Liver (tissue), 9 donors: ENCODE data around the gene VSIG10L. TPM values are rescaled to one million over a fixed set of nuclear protein-coding genes. Genes with fewer than 3 reads are reported as not detected.

Source experiments
- DNase-seq: peaks from one replicate; pipeline ENCODE4 v3.0.0-alpha.2; 2017; ENCODE audit warnings: low spot score
- H3K27ac ChIP-seq, 2 donors: one replicate each; pipeline ENCODE4 v1.7.0; 2013; ENCODE audit warnings: inconsistent platforms in 2 of 2, low read length in 2 of 2, control low read depth in 1 of 2, low read depth in 1 of 2, mild to moderate bottlenecking in 1 of 2
- H3K27me3 ChIP-seq, 4 donors: one replicate each; pipeline versions ENCODE4 v1.6.1 to v1.7.0; 2013; ENCODE audit warnings: low read length in 3 of 4, inconsistent platforms in 1 of 4, mild to moderate bottlenecking in 1 of 4, moderate library complexity in 1 of 4; ENCODE audit not compliant: control insufficient read depth in 4 of 4, insufficient read depth in 4 of 4
- H3K36me3 ChIP-seq, 4 donors: one replicate each; pipeline versions ENCODE4 v1.6.1 to v1.7.0; 2013; ENCODE audit warnings: low read length in 3 of 4, mild to moderate bottlenecking in 3 of 4, low read depth in 1 of 4, moderate library complexity in 1 of 4; ENCODE audit not compliant: control insufficient read depth in 4 of 4, insufficient read depth in 3 of 4
- H3K4me1 ChIP-seq, 4 donors: one replicate each; pipeline versions ENCODE4 v1.6.1 to v1.7.0; 2013; ENCODE audit warnings: low read length in 3 of 4, mild to moderate bottlenecking in 3 of 4, moderate library complexity in 1 of 4; ENCODE audit not compliant: control insufficient read depth in 4 of 4, insufficient read depth in 4 of 4
- H3K4me3 ChIP-seq, 3 donors: one replicate each; pipeline versions ENCODE4 v1.6.1 to v1.7.0; 2013; ENCODE audit warnings: low read length in 3 of 3, control low read depth in 1 of 3, low read depth in 1 of 3, mild to moderate bottlenecking in 1 of 3
- H3K9ac ChIP-seq, 2 donors: one replicate each; pipeline ENCODE4 v1.7.0; 2013; ENCODE audit warnings: low read length in 2 of 2, mild to moderate bottlenecking in 2 of 2, moderate library complexity in 2 of 2, control low read depth in 1 of 2, low read depth in 1 of 2
- H3K9me3 ChIP-seq, 4 donors: one replicate each; pipeline versions ENCODE4 v1.6.1 to v1.7.0; 2013; ENCODE audit warnings: low read length in 3 of 4; ENCODE audit not compliant: control insufficient read depth in 4 of 4
- ATF3 ChIP-seq: IDR thresholded peaks from 2 replicates; pipeline ENCODE4 v1.6.1; 2016; ENCODE audit warnings: antibody characterized with exemption
- EGR1 ChIP-seq, 2 donors: IDR thresholded peaks; 2 replicates each; pipeline ENCODE4 v1.6.1; 2016 to 2018; ENCODE audit warnings: antibody characterized with exemption in 2 of 2, low read depth in 2 of 2
- FOXA1 ChIP-seq: IDR thresholded peaks from 2 replicates; pipeline ENCODE4 v1.6.1; 2016; ENCODE audit warnings: antibody characterized with exemption
- FOXA2 ChIP-seq: IDR thresholded peaks from 2 replicates; pipeline ENCODE4 v1.6.1; 2016; ENCODE audit warnings: antibody characterized with exemption
- GABPA ChIP-seq, 2 donors: IDR thresholded peaks in 1 of 2; conservative IDR thresholded peaks in 1 of 2; 2 replicates each; pipeline ENCODE4 v1.6.1; 2016; ENCODE audit warnings: antibody characterized with exemption in 2 of 2, mild to moderate bottlenecking in 1 of 2, moderate library complexity in 1 of 2
- HNF4A ChIP-seq, 2 donors: conservative IDR thresholded peaks; 2 replicates each; pipeline ENCODE4 v1.6.1; 2016; ENCODE audit warnings: antibody characterized with exemption in 2 of 2, mild to moderate bottlenecking in 2 of 2
- HNF4G ChIP-seq: IDR thresholded peaks from 2 replicates; pipeline ENCODE4 v1.6.1; 2016; ENCODE audit warnings: antibody characterized with exemption
- MAX ChIP-seq: IDR thresholded peaks from 2 replicates; pipeline ENCODE4 v1.6.1; 2016; ENCODE audit warnings: antibody characterized with exemption
- NR2F2 ChIP-seq: IDR thresholded peaks from 2 replicates; pipeline ENCODE4 v1.6.1; 2016; ENCODE audit warnings: antibody characterized with exemption
- RAD21 ChIP-seq, 2 donors: IDR thresholded peaks; 2 replicates each; pipeline ENCODE4 v1.6.1; 2016; ENCODE audit warnings: antibody characterized with exemption in 2 of 2, mild to moderate bottlenecking in 2 of 2
- REST ChIP-seq: IDR thresholded peaks from 2 replicates; pipeline ENCODE4 v1.6.1; 2016; ENCODE audit warnings: antibody characterized with exemption, mild to moderate bottlenecking
- RXRA ChIP-seq, 2 donors: IDR thresholded peaks; 2 replicates each; pipeline ENCODE4 v1.6.1; 2017 to 2018; ENCODE audit warnings: antibody characterized with exemption in 2 of 2, mild to moderate bottlenecking in 1 of 2
- SP1 ChIP-seq: IDR thresholded peaks from 2 replicates; pipeline ENCODE4 v1.6.1; 2018; ENCODE audit warnings: antibody characterized with exemption, mild to moderate bottlenecking
- TAF1 ChIP-seq: conservative IDR thresholded peaks from 2 replicates; pipeline ENCODE4 v1.6.1; 2016; ENCODE audit warnings: antibody characterized with exemption, mild to moderate bottlenecking
- YY1 ChIP-seq: IDR thresholded peaks from 2 replicates; pipeline ENCODE4 v1.6.1; 2016; ENCODE audit warnings: antibody characterized with exemption, mild to moderate bottlenecking
- ZBTB33 ChIP-seq: IDR thresholded peaks from 2 replicates; pipeline ENCODE4 v1.6.1; 2016; ENCODE audit warnings: antibody characterized with exemption
- WGBS: extraction: QIAGEN DNeasy Blood & Tissue Kit; methylation state at CpG from one replicate; pipeline ENCODE4 v1.1.7; 2013; 5-methylcytosine and 5-hydroxymethylcytosine counted together
- polyA plus RNA-seq, 2 donors: library from polyadenylated mRNA; stranded (reverse) in 1 of 2; unstranded in 1 of 2; fragments of 200-250 nt in 1 of 2; fragments of >200 nt in 1 of 2; fragmentation: Nextera tagmentation in 1 of 2; extraction: Ambion mirVana in 1 of 2; gene quantifications; one replicate each; pipeline versions ENCODE4 v1.2.1 to v1.2.3, GENCODE V29; 2013 to 2015
- total RNA-seq, 2 donors: library from RNA; depleted of rRNA; stranded (reverse); fragments of >200 nt; gene quantifications; one replicate each; pipeline ENCODE4 v1.2.3, GENCODE V29; 2014
- TF ChIP-seq, protein P1 (sequence below): fragments of 150-350 bp; IDR thresholded peaks from 2 replicates; pipeline ENCODE4 v1.5.1; 2017; ENCODE audit warnings: improper control_type of control experiment, low read depth, low read length; ENCODE audit not compliant: missing input control
- donor health status: healthy.
- donor health status: healthy.
- donor health status: healthy.
- donor health status: healthy.
- donor health status: healthy.

VSIG10L gene
- total and polyA plus RNA-seq, 4 donors: 0.60 to 1.8 (median 0.83) TPM

DNA sequence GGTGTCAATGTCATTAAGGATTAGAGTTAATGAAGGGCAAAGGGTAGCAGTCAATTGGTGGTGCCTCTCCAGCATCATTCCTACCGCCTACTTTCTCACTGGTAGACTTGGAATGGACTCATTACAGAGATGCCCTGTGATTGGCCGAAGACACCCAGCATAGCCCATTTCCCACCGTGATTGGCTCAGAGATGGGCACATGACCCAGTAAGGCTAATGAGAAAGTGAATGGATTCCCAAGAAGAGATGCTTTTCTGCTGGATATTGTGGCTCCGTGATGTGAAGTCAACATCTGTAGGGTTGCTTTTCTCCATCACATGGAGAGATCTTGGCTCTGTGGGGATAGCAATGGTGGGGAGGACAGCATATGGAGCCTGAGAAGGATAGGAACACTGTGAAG is 11.6 kb downstream of the VSIG10L start (continued):
- TF ChIP-seq, protein P1, sequence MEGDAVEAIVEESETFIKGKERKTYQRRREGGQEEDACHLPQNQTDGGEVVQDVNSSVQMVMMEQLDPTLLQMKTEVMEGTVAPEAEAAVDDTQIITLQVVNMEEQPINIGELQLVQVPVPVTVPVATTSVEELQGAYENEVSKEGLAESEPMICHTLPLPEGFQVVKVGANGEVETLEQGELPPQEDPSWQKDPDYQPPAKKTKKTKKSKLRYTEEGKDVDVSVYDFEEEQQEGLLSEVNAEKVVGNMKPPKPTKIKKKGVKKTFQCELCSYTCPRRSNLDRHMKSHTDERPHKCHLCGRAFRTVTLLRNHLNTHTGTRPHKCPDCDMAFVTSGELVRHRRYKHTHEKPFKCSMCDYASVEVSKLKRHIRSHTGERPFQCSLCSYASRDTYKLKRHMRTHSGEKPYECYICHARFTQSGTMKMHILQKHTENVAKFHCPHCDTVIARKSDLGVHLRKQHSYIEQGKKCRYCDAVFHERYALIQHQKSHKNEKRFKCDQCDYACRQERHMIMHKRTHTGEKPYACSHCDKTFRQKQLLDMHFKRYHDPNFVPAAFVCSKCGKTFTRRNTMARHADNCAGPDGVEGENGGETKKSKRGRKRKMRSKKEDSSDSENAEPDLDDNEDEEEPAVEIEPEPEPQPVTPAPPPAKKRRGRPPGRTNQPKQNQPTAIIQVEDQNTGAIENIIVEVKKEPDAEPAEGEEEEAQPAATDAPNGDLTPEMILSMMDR: no peak
- TF ChIP-seq RAD21 (IDR thresholded peaks at IDR 0.05) (no peak), GABPA (IDR thresholded peaks at IDR 0.05 in 1 of 2, conservative IDR thresholded peaks at IDR 0.05 in 1 of 2) (no peak)

DNA sequence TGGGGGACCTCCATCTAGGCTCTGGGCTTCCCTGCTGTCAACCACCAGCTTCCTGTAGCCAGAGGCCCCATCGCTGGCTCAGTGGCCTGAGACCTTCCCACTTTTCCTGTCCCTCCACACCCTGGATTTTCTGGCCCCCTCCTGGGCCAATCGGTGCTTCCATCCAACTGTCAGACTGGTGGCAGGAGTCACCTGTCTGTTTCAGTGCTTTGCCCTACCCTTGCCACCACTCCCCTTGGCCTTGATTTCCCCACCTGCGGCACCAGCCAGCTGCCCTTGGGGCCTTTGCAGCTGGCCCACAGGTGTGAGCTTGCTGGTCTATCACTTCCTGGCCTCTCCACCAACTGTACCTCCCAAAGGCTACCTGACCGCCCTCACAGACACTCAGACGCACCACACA is 12.5 kb downstream of the VSIG10L start:
- no peak overlapping the region for H3K27ac ChIP-seq
- H3K4me3 ChIP-seq: no peak overlapping the region
- peaks cover 0 to 9% (median under 1%) of the 10 kb centered on the region in 4 donors for H3K4me1 ChIP-seq
- TF ChIP-seq ATF3: no peak
- TF ChIP-seq FOXA2: no peak
- no peak for TF ChIP-seq REST
- no peak for TF ChIP-seq RXRA (IDR thresholded peaks at IDR 0.05)
- no peak for TF ChIP-seq EGR1 (IDR thresholded peaks at IDR 0.05; ENCODE audit: low read depth in 2 of 2)
- TF ChIP-seq MAX: no peak
- TF ChIP-seq YY1: no peak
- no peak for TF ChIP-seq SP1
- TF ChIP-seq FOXA1: no peak
- no peak for TF ChIP-seq RAD21 (IDR thresholded peaks at IDR 0.05)
- no peak for TF ChIP-seq GABPA (IDR thresholded peaks at IDR 0.05 in 1 of 2, conservative IDR thresholded peaks at IDR 0.05 in 1 of 2)
- TF ChIP-seq, protein P1: no peak
- TF ChIP-seq NR2F2: no peak
- no peak for TF ChIP-seq ZBTB33
- no peak for TF ChIP-seq HNF4A (conservative IDR thresholded peaks at IDR 0.05)
- TF ChIP-seq HNF4G: no peak
- no peak for TF ChIP-seq TAF1
- H3K9ac ChIP-seq: no peak overlapping the region
- H3K36me3 ChIP-seq: peaks cover 0 to 6% (median 0%) of the 10 kb centered on the region in 4 donors
- H3K9me3 ChIP-seq: no peaks in the 10 kb centered on the region
- DNase-seq: no peak
- WGBS: 92% methylated on average over 5 of the region's 5 CpGs
- no peaks in the 10 kb centered on the region for H3K27me3 ChIP-seq
